GM18517 (cell line): ENCODE data around the gene GPATCH4.
"Not testable (repeated sequence)": the region's sequence is repeated elsewhere in the genome, so short reads cannot be mapped to it uniquely, and the experiment has no call there.

Experiments
- ATAC-seq: cut with Tn5 transposase; IDR thresholded peaks from one replicate; pipeline ENCODE4 v1.9.1; 2021; ENCODE audit warnings: mild to moderate bottlenecking, moderate library complexity; ENCODE audit not compliant: unreplicated experiment

Gene GPATCH4

GRCh38 chr1:156581661-156582387, 19.5 kb downstream of the GPATCH4 start:
- ATAC-seq: no peak

DNA sequence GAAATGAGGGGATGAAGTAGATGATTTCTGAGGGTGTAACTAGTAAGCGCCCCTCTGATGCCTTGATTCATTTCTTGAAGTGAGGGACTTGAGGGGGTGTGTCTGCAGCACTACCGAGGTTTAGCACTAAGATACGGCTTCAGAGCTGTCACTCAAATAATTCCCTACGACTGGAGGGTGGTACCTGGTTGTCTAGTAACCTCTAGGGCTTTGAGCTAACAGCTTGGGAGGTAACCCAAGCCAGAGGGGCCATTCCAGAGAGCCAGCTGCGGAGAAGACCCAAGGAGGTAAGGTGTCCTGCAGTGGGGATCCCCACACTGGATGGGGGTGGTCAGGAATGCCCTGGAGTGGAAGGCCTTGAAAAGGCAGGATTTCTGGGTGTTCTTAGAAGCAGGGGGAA, 21.8 kb downstream of the GPATCH4 start, which contains the start of gene TTC24:
TSS of gene TTC24 (plus strand) at position 252 of the 400 bp plus-strand sequence. CDS start 1,642 bp downstream, outside the sequence.
- ATAC-seq: no peak

DNA sequence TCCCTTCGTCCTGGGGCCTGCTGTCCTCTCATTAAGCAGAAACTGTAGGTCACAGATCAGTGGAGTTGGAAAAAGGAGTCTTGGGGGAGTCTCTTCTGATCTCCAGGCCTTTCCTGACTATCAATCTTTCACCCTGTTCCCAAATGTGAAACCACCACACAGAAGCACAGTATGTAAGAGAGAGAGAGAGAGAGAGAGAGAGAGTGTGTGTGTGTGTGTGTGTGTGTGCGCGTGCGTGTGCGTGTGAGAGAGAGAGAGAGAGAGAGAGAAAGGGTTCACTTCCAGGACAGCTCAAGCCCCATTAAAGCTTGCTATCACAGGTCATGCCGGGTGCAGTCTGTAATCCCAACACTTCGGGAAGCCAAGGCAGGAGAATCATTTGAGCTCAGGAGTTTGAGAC, 23.2 kb downstream of the GPATCH4 start:
- no peak for ATAC-seq

DNA sequence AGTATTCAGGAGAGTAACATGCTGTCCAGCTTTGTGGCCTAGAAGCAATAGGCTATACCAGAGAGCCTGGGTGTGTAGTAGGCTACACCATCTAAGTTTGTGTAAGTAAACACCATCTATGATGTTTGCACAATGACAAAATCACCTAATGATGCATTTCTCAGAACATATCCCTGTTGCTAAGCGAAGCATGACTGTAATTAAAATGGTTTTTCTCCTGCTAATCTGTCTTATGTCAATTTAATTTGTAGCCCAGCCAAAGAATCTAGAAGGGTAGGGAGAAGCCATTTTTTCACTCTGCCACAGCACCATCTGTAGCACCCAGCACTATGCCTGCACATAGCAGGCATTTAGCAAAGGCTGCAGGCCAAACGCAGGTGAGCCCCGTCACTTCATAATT, 23.7 kb downstream of the GPATCH4 start:
- ATAC-seq: no peak

DNA sequence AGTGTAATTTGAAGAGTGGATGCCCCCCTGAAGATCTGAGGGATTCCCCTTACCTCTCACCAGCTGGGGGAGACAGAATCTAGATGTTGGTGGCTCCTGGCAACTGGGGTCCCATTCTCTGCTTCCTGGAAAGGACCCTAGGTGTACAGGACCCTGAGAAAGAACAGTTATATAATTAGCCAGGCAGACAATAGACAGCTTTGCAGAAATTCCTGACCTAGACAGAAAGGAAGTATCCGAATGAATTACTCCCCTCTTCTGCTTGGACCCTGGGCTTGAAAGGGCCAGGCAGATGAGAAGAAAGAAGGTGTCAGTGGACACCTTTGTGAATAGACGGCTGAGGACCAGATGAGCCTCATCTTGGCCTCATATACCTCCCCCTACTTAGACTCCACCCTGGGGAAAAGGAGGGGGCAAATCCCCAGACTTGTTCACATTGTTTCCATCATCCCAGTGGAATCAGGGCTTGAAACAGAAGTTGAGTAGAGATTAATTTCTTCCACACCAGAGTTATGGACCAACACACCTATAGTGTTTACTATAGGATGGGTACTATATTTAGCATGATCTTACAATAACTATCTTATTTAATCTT, 27.1 kb downstream of the GPATCH4 start:
- ATAC-seq: no peak

GRCh38 chr1:156572663-156573018, 28.6 kb downstream of the GPATCH4 start:
- no peak for ATAC-seq

DNA sequence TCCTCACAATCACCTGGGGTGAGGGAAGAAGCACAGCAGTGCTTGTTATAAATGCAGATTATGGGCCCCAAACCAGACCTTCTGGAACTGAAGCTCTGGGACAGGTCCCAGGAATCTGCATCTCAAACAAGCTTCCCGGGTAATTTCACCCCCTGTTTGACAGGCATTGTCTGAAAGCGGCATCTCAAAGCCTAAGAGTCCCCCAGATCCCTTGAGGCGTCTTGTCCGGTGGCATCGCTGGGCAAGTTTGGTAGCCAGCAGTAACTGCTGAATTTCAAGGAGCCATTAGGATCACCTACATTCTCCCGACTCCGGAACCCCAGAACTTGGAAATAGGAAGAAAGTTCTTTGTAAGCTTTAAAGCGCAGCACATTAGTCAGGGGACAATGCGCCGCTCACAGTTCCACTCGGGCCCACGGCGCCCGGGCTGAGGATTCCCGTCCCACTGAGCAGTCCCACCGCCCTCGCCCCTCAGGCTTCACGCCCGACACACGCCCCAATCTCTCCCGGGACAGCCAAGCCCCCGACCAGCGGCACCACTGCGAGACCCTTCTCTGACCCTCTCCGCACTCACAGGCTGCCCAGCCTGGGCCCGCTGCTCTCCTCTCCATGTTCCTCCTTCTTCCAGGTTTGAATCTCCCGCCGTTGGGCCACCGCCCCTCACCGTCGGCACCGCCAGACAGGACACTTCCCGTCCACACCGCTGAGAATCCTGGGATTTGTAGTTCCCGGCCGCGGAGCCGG, 29.2 kb downstream of the GPATCH4 start, which contains the start of gene IQGAP3:
TSS of gene IQGAP3 (minus strand) at position 647 of the 744 bp plus-strand sequence. CDS start at position 611, 36 bp downstream.
- no peak for ATAC-seq

DNA sequence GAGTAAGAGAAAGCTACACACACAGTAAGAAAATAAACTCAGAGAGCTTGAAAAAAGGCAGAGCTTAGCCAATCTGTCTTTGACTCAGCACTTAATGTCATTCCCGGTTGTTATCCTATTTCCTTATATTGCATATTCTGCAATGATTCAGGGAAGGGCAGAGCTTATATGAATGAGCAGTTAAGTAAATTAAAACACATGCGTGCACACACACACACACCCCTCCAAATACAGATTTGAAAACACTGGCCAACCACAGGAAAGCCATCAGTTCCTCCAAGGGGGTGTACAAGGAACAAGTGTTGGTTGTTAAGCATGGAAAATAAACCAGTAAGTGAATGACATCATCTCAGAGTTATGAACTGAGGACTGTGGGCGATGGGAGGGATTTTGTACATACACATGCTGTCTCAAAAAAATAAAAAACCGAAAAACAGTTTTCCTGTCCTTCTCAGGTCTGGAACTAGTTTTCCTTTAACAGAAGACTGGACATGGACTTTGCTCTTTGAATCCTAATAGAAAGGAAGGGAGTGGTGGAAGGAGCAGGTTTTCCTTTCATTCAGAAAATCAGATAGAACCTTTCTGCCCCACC, 29.9 kb downstream of the GPATCH4 start:
- ATAC-seq: no peak

- ATAC-seq: no peak
Observed at GRCh38 chr1:156566436-156566835, 34.8 kb downstream of the GPATCH4 start.

DNA sequence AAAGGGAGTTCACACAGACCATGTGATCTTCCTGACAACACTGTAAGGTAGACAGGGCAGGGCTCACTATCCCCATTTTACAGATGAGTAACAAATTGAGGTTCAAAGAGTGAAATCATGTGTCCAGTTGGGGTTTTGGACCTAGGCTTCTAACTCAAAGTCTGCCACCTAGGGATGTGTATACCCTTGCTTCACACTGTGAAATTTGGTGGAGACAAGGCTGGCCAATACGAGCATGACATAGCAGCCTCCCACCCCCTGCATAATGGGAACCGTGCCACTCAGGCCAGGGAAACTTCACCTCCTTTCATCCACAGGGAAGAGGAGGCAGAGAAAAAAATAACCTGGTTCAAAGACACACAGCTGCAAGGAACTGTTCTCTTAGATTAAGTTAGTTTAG, 35.8 kb downstream of the GPATCH4 start:
- ATAC-seq: no peak

GRCh38 chr1:156560585-156561163, 40.6 kb downstream of the GPATCH4 start:
- ATAC-seq: no peak

DNA sequence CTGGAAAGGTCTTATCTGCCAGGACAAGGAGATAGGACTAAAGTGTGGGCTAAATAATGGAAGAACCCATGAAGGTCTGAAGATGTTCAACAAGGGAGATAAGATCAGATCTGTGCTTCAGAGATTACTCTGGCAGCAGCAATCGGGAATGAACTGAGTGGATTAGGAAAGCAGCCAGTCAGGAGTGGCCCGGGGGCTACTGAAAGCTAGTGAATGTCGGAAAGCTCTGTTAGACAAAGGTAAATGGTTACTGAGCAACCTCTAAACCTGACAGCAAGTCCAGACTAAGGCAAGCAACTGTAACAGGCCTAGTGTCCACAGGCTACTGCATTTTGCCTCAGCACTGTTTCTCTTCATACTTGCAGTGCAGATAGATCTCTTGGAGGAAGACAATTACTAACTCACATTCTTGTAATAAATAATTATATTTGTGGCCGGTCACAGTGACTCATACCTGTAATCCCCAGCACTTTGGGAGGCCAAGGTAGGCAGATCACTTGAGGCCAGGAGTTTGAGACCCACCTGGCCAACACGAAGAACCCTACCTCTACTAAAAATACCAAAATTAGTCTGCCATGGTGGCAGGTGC, 41.4 kb downstream of the GPATCH4 start:
- no peak for ATAC-seq

GRCh38 chr1:156559086-156559796, 42.0 kb downstream of the GPATCH4 start:
- no peak for ATAC-seq

GRCh38 chr1:156556354-156556753, 44.9 kb downstream of the GPATCH4 start:
- no peak for ATAC-seq

- ATAC-seq: no peak
Observed at GRCh38 chr1:156555715-156556114, 45.6 kb downstream of the GPATCH4 start.

- ATAC-seq: no peak
Observed at GRCh38 chr1:156554971-156555370, 46.3 kb downstream of the GPATCH4 start.

DNA sequence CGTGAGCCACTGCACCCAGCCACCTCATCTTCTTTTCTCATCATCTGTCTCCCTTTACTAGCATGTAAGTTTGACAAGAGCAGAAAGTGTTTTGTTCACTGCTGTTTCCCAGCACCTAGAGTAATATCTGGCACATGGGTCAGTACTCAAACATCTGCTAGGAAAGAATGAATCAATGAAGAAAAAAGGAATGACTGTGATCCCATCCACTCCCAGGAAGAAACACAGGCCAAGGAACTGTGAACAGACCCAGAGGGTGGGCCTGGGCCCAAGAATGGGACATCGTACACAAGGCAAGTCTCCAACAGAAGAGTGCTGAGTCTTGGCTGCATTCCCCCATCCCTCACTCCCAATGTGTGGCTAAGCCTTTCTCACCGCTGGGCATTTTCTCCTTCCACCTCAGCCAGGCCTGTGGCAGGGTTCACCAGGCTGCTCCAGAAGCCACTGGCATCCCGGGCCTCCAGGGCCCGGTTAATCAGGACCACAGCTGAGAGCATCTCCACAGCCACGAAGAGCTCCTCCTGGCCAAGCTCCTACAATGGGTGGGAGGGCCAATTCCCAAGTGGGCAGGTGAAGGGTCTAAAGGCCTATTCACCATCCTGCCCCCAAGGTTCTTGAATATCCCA, 47.3 kb downstream of the GPATCH4 start:
- ATAC-seq: no peak

DNA sequence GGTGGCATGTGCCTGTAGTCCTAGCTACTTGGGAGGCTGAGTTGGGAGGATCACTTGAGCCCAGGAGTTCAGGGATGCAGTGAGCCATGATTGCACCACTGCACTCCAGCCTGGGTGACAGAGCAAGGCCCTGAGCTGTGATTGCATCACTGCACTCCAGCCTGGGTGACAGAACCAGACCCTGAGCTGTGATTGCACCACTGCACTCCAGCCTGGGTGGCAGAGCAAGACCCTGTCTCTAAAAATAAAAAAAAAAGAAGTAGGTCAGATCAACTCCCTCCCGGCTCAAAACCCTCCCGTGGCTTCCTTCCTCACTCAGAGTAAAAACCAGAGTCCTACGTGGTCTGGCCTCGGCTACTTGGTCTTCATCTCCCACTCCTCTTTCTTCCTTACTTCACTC, 48.3 kb downstream of the GPATCH4 start:
- not testable (repeated sequence) for ATAC-seq

DNA sequence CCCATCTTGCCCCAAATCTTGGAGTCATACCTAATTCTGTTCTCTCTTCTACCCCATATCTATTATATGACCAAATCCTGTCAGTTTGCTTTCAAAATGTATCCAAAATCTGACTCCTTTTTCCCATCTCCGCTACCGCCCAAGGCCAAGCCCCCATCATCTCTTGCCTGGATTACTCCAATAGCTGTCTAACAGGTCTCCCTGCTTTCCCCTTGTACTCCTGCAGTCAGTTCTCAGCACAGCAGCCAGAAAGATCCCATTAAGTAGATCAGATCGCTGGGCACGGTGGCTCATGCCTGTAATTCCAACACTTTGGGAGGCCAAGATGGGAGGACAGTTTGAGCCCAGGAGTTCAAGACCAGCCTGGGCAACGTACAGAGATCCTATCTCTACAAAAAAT, 48.8 kb downstream of the GPATCH4 start:
- no peak for ATAC-seq

GRCh38 chr1:156551869-156552268, 49.4 kb downstream of the GPATCH4 start:
- ATAC-seq: no peak
